HG03175 (cell line): ENCODE data around the gene SLC17A4.

Experiments
- ATAC-seq: cut with Tn5 transposase; IDR thresholded peaks from one replicate; pipeline ENCODE4 v1.9.1; 2021; ENCODE audit warnings: mild to moderate bottlenecking, moderate library complexity; ENCODE audit not compliant: unreplicated experiment

SLC17A4 gene

GRCh38 chr6:25794784-25795183 is 40.2 kb downstream of the SLC17A4 start:
- ATAC-seq, result no peak

GRCh38 chr6:25801436-25801835 is 46.9 kb downstream of the SLC17A4 start:
- ATAC-seq, result no peak

GRCh38 chr6:25804804-25805203 is 50.3 kb downstream of the SLC17A4 start:
- no peak for ATAC-seq

GRCh38 chr6:25815194-25815593 is 60.7 kb downstream of the SLC17A4 start:
- ATAC-seq, result no peak

GRCh38 chr6:25816252-25816651 is 61.7 kb downstream of the SLC17A4 start:
- ATAC-seq, result no peak

GRCh38 chr6:25821341-25821740 is 66.8 kb downstream of the SLC17A4 start:
- ATAC-seq, result no peak

GRCh38 chr6:25829375-25829774 is 74.8 kb downstream of the SLC17A4 start:
- no peak for ATAC-seq

- no peak for ATAC-seq
Observed at GRCh38 chr6:25830458-25830857, 75.9 kb downstream of the SLC17A4 start.
